ENCODE data around the gene NFIX.

GRCh38 chr19:13102666-13103580 lies 107.6 kb downstream of the NFIX start, which contains the start of gene LYL1:
- TF ChIP-seq CTCF (conservative IDR thresholded peaks at IDR 0.05 in 1 of 2, IDR thresholded peaks at IDR 0.05 in 1 of 2; ENCODE audit: extremely low read depth in 1 of 2, insufficient read depth in 1 of 2, low read depth in 1 of 2, low read length in 2 of 2) (no peak), EZH2 (IDR thresholded peaks at IDR 0.05; ENCODE audit: borderline replicate concordance, low read length) (no peak)
